Activated naive CD4-positive, alpha-beta T cell treated with anti-CD3 and anti-CD28 coated beads, Interleukin-2, amount 10 ng/mL, durations not matched to agents 7 days and 5 days (primary cell): ENCODE results near the gene PPIE.

Experiments used
- CTCF ChIA-PET: fragments of 350-600 bp; sonication (Branson Sonifier 250); formaldehyde crosslinking; loops from one replicate; lab custom pipeline; 2021; ENCODE audit warnings: antibody characterized with exemption; lab: Charles Lee
- DNase-seq: peaks from one replicate; pipeline ENCODE4 v3.0.0-alpha.2; 2020
- H3K27ac Mint-ChIP-seq: one replicate; pipeline ENCODE4 v1.8.0; 2021; ENCODE audit warnings: mild to moderate bottlenecking, moderate library complexity, mixed read lengths
- H3K27me3 Mint-ChIP-seq: one replicate; pipeline ENCODE4 v1.8.0; 2021; ENCODE audit warnings: mild to moderate bottlenecking, mixed read lengths
- H3K36me3 Mint-ChIP-seq: one replicate; pipeline ENCODE4 v1.8.0; 2021; ENCODE audit warnings: mixed read lengths
- H3K4me1 Mint-ChIP-seq: one replicate; pipeline ENCODE4 v1.8.0; 2021; ENCODE audit warnings: mixed read lengths
- H3K4me3 Mint-ChIP-seq: one replicate; pipeline ENCODE4 v1.8.0; 2021; ENCODE audit warnings: mild to moderate bottlenecking, moderate library complexity, mixed read lengths
- H3K9me3 Mint-ChIP-seq: one replicate; pipeline ENCODE4 v1.8.0; 2021; ENCODE audit warnings: mixed read lengths

The PPIE gene

DNA sequence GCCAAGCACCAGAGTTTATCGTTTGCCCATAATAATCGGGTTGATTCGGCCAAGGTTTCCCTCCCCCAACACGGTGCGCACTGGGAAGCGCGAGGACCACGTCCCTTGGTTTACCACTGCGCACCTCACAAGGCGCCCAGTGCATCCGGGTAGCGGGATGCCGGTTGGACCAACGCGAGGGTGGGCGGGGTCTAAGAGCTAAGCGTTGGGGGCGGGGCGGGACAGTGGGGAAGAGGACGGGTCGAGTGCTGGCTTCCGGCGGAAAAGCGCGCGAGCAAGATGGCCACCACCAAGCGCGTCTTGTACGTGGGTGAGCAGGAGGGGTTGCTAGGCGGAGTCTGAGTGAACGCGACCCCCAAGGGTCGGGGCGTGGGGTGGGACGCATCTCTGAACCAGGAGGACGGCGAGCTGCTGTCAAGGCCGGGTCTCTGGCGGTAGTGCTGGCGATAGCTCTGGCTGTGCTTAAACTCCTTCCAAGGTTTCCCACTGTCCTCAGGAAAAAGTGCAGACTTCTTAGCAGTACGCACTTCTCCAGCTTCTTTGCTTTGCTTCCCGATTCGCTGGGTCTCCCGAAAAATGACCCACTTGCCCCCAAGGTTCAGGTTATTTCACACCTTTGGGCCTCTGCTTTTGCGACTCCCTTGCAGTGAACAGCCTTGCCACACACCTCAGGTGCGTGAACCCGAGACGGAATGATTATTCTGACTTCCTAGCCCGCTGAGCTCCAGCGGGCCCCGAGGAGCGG, at the start of gene PPIE:
PPIE (plus strand) TSS at position 261 of the 745 bp plus-strand sequence; CDS start at position 280, 19 bp downstream.
- DNase-seq, result peak; percentile 98
- H3K27me3 Mint-ChIP-seq, result peaks cover 15% of the 10 kb centered on the region
- peak within 1 kb of the TSS; percentile 99 for H3K4me3 Mint-ChIP-seq
- peaks cover 6% of the 10 kb centered on the region for H3K9me3 Mint-ChIP-seq
- peaks cover 37% of the 10 kb centered on the region for H3K4me1 Mint-ChIP-seq
- H3K36me3 Mint-ChIP-seq, result peaks cover 34% of the 10 kb centered on the region
- CTCF ChIA-PET, result interaction anchor here (1.0 to 1.8 kb wide), 4 partner anchors 19 to 133 kb away, joined by 3 to 5 read pairs (median 4); no protein-coding TSS in a partner anchor
- H3K27ac Mint-ChIP-seq, result peak within 1 kb of the TSS; percentile 95

DNA sequence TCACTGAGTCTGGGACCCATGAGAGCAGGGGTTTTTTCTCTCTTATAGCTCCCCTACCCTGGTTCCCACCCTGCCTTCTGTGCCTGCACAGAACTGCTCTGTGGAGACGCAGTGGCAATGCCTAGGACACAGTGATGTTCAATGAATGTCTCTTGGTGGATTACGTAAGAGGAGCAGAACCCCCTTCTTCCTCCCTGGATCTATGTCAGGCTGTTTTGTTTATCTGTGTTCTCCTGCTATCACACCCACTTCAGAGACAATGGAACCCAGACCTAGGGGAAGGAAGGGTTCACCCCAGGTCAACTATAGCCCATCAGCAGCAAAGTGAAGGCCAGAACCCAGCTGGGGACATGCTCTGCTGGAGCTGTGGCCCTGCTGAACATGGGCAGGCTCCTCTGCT, 49.5 kb upstream of the PPIE start:
- Mint-ChIP-seq H3K9me3 (no peaks in the 10 kb centered on the region), H3K36me3 (peaks cover 2% of the 10 kb centered on the region), H3K27me3 (peaks cover 91% of the 10 kb centered on the region), H3K4me1 (peaks cover 35% of the 10 kb centered on the region), H3K4me3 (no peak overlapping the region), H3K27ac (no peak overlapping the region)
- no peak for DNase-seq
- CTCF ChIA-PET, result interaction anchor here (0.8 to 2.4 kb wide), 2 partner anchors 12 to 16 kb away, joined by 3 to 7 read pairs; no protein-coding TSS in a partner anchor

DNA sequence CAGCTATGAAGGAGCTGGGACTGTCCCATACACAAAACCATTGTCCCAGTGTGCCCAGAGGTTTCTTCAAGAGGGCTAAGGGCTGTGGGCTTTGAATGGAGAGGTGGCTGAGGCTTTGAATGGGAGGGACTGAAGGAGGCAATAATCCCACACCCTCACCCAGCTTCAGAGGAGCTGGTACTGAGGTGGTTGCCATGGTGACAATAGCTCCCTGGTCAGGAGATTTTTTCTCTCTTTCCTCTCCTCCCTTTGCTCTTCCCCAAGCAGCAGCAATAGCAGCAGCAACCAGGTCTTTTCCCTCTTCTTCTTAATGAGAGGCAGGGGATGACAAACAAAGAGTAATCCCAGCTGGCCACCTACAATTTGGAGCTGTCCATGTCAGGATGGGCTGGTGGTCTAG, 49.0 kb upstream of the PPIE start:
- CTCF ChIA-PET, result interaction anchor here (0.8 to 5.8 kb wide), 3 partner anchors 12 to 32 kb away, joined by 3 to 18 read pairs (median 7); no protein-coding TSS in a partner anchor

DNA sequence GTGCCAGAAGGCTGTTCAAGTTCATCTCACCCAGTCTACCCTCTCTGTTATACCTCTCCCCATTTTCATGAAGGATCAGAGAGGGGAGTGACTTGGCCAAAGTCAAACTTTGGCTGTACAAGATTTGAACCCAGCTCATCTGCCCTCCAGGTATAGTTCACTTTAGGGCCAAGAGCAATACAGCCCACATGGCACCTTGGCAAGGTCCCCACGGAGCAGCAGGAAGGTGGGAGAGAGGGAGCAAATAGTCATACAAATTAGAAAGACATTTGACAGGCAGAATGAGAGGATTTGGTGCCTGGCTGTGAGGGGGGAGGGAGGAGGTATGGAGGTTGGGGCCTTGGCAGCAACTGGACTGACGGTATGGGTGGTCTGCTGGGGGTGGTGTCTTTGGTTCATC, 48.5 kb upstream of the PPIE start:
- no peaks in the 10 kb centered on the region for H3K36me3 Mint-ChIP-seq
- DNase-seq, result no peak
- peaks cover 30% of the 10 kb centered on the region for H3K4me1 Mint-ChIP-seq
- CTCF ChIA-PET, result interaction anchor here (2.4 to 5.8 kb wide), 2 partner anchors 11 to 33 kb away, joined by 7 to 18 read pairs; no protein-coding TSS in a partner anchor
- H3K27me3 Mint-ChIP-seq, result peaks cover 91% of the 10 kb centered on the region
- peak overlapping the region; percentile 77 for H3K4me3 Mint-ChIP-seq
- H3K9me3 Mint-ChIP-seq, result no peaks in the 10 kb centered on the region
- H3K27ac Mint-ChIP-seq, result no peak overlapping the region

More for the DNA sequence above, 49.0 kb upstream of the PPIE start:
- no peak for DNase-seq
- H3K4me1 Mint-ChIP-seq, result peaks cover 35% of the 10 kb centered on the region
- H3K27ac Mint-ChIP-seq, result no peak overlapping the region
- H3K4me3 Mint-ChIP-seq, result no peak overlapping the region
- no peaks in the 10 kb centered on the region for H3K9me3 Mint-ChIP-seq
- H3K27me3 Mint-ChIP-seq, result peaks cover 91% of the 10 kb centered on the region
- H3K36me3 Mint-ChIP-seq, result peaks cover 2% of the 10 kb centered on the region

DNA sequence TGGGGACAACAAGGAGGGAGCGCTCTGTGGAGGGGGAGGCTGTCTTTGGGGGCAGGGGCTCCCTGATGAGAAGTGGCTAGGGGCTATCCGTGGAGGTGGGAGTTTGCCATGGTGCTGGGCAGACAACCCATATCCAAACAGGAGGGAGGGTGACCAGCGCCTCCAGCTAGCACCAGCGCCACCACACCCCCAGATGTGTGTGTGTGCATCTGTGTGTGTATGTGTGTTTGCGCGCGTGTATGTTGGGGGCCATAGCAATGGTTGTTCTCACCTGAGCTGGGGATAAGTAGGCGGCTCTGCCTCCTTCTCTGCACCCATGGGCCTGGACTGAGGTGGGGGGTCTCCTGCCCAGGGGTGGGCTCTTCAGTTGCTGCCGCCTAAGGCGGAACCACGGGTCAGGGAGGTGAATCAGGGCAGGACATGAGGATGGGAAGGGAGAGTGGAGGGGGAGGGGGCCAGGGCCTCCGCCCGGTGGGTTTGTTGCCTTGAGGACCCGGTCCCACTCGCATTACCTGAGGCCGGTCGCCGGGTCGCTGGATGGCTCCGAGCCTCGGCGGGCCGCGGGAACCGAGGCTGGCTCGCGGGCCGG, 47.8 kb upstream of the PPIE start:
- Mint-ChIP-seq H3K4me3 (peak overlapping the region; percentile 77), H3K4me1 (peaks cover 30% of the 10 kb centered on the region), H3K27me3 (peaks cover 93% of the 10 kb centered on the region), H3K9me3 (no peaks in the 10 kb centered on the region), H3K36me3 (no peaks in the 10 kb centered on the region), H3K27ac (no peak overlapping the region)
- peak; percentile 27 for DNase-seq
- CTCF ChIA-PET, result interaction anchor here (0.6 to 5.8 kb wide), 6 partner anchors 10 to 110 kb away, joined by 3 to 18 read pairs (median 4); no protein-coding TSS in a partner anchor

DNA sequence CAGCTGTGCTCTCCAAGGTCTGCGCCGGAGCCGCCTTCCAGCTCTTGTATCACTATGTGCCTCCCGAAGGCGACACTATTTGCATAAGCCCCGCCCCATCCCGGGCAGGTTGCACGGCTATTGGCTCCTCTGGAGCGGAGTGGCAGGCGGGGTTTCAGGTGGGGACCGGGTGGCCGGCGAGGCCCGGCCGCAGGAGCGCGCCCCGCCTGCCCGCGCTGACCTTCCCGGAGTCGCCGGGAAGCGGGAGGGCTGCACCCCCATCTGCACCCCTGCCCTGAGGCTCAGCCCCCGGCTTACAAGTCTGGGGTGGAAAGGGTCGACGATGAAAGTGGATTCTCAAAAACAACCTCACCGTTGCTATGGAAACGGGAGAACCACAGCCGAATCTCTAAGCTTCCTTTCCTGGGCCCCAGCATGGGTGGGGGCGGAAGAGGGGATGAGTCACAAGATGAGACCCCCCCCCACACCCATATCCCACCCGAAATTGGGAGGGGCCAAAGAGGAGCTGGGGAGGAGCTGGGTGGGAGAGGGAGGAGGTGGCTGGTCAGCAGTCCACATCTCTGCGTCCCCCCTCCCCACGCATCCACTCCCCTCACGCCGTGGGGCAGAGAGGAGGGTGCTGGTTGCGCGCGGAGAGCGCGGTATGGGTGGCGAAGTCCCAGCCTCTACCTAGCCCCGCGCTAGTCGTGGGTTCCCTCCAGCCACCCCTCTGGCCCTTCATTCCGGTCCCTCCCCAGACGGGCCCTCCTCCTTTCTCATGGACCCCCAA, 47.1 kb upstream of the PPIE start, which contains the start of gene HPCAL4:
HPCAL4 (minus strand) TSS at position 51 of the 769 bp plus-strand sequence. CDS start 6,830 bp downstream, outside the sequence.
- peak within 1 kb of the TSS; percentile 77 for H3K4me3 Mint-ChIP-seq
- DNase-seq, result peak; percentile 93
- no peaks in the 10 kb centered on the region for H3K9me3 Mint-ChIP-seq
- H3K36me3 Mint-ChIP-seq, result no peaks in the 10 kb centered on the region
- CTCF ChIA-PET, result interaction anchor here (0.6 to 5.8 kb wide), 5 partner anchors 12 to 109 kb away, joined by 3 to 18 read pairs (median 3); no protein-coding TSS in a partner anchor
- H3K4me1 Mint-ChIP-seq, result peaks cover 30% of the 10 kb centered on the region
- H3K27me3 Mint-ChIP-seq, result peaks cover 91% of the 10 kb centered on the region
- H3K27ac Mint-ChIP-seq, result no peak within 1 kb of the TSS

DNA sequence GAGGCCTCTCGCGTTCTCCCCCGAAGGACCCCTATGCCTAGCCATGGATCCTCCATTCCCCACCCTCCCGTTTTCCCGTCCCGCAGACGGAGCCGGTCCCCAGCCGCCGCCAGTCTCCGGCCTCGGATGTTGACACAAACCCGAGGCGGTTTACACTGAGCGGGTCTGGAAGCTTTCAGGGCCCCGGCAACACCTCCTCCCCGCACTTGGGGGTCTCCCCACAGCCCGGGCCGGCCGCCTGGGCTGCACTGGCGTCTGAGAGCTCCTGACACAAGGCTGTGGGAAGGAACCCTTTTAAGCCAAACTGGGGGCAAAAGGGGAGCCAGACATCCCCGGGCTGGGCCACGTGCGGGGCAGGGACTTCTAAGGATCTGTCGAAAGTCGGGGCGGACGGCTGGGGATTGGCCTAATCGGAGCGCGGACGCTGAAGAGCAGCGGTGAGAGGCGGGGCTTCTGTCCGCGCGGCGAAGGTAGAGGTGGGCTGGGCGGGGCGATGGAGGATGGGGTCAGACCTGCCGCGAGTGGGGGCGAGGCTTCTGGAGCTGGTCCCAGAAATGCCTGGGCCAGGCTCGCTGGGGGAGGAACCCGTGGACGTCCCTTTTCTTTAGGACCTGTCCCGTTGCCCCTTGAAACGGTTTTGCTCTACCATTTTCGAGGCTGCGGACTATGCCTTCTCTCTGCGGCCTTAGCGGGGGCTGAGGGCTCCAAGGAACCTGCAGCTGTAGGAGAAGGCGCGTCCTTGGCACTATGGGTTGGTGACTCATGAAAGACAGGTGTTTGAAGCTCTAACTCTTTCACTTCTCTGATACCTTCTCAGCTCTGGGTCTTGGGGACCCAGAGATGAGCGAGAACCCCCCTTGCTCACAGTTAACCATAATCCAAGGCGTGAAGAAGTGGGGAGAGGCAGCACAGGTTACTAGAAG, 46.3 kb upstream of the PPIE start:
- H3K36me3 Mint-ChIP-seq, result no peaks in the 10 kb centered on the region
- peaks cover 30% of the 10 kb centered on the region for H3K4me1 Mint-ChIP-seq
- DNase-seq, result peak; percentile 42

DNA sequence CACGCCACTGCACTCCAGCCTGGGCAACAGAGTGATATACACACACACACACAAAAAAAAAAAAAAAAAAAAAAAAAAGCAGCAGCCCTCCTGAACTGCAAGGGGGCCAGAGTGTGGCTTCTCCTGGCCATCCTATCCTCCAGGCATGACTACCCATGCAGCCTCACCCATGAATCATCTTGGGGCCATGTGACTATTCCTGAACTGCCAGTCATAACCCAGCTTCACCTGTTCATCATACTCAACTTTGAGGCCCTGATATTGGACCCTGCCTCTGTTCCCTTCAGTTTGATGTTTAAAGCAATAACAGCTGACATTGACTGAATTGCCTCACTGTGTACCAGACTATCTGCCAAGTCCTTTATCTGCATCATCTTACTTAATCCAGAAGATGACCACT, 44.7 kb upstream of the PPIE start:
- Mint-ChIP-seq H3K4me1 (peaks cover 30% of the 10 kb centered on the region), H3K27me3 (peaks cover 87% of the 10 kb centered on the region), H3K9me3 (no peaks in the 10 kb centered on the region)

More for the DNA sequence above, 46.3 kb upstream of the PPIE start:
- CTCF ChIA-PET, result interaction anchor here (1.3 to 5.8 kb wide), 4 partner anchors 20 to 86 kb away, joined by 4 to 18 read pairs (median 6); no protein-coding TSS in a partner anchor
- no peak overlapping the region for H3K27ac Mint-ChIP-seq
- peak overlapping the region; percentile 38 for H3K4me3 Mint-ChIP-seq
- no peaks in the 10 kb centered on the region for H3K9me3 Mint-ChIP-seq
- H3K27me3 Mint-ChIP-seq, result peaks cover 90% of the 10 kb centered on the region

DNA sequence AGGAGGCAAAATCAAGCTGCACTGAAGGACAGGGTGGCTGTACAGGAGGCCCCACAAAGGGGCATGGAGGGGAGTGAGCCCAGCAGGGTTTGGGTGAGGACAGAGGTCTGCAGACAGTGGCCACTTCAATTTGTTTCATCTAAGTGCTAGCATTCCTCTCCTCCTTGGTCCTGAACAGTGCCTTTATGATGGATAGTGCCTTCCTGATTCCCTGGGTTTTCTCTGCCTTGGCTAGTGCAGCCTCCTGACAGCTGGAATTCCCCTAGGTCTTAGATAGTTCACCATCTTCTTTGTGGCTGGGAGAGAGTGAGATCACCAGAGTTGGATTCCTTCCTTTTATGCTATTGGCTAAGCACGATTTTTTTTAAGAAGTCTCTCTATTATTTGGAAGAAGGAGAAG, 43.7 kb upstream of the PPIE start:
- CTCF ChIA-PET, result interaction anchor here (5.8 kb wide), 1 partner anchor 37 kb away, joined by 18 read pairs; no protein-coding TSS in a partner anchor
- DNase-seq, result no peak
- H3K4me1 Mint-ChIP-seq, result peaks cover 26% of the 10 kb centered on the region

More for the DNA sequence above, 44.7 kb upstream of the PPIE start:
- Mint-ChIP-seq H3K27ac (no peak overlapping the region), H3K4me3 (no peak overlapping the region), H3K36me3 (no peaks in the 10 kb centered on the region)
- no peak for DNase-seq
- CTCF ChIA-PET, result interaction anchor here (2.0 to 5.8 kb wide), 2 partner anchors 36 to 40 kb away, joined by 6 to 18 read pairs; no protein-coding TSS in a partner anchor

DNA sequence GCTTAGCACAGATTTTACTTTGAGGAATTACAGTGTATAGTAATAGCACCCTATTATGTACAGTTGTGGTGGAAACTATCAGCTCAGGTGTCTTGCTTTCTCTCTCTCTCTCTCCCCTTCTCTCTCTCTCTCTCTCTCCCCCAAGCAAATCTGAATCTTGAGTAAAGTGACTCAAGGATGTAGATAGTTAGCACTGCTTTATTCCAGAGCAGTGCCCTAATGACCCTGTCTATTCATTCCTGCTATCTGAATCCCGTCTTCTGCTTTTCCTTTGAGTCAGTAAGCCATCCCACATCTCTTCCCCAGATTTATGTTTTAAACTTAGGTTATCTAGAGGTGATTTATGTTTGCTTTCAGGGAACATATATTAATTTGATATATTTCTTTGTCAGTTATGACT, 42.2 kb upstream of the PPIE start:
- no peaks in the 10 kb centered on the region for H3K36me3 Mint-ChIP-seq
- H3K9me3 Mint-ChIP-seq, result no peaks in the 10 kb centered on the region
- H3K4me3 Mint-ChIP-seq, result no peak overlapping the region
- H3K4me1 Mint-ChIP-seq, result peaks cover 13% of the 10 kb centered on the region
- no peak for DNase-seq
- no peak overlapping the region for H3K27ac Mint-ChIP-seq
- CTCF ChIA-PET, result interaction anchor here (1.9 kb wide), 1 partner anchor 24 kb away, joined by 5 read pairs; no protein-coding TSS in a partner anchor
- peaks cover 77% of the 10 kb centered on the region for H3K27me3 Mint-ChIP-seq

More for the DNA sequence above, 43.7 kb upstream of the PPIE start:
- Mint-ChIP-seq H3K27ac (no peak overlapping the region), H3K9me3 (no peaks in the 10 kb centered on the region), H3K4me3 (no peak overlapping the region), H3K27me3 (peaks cover 82% of the 10 kb centered on the region), H3K36me3 (no peaks in the 10 kb centered on the region)

DNA sequence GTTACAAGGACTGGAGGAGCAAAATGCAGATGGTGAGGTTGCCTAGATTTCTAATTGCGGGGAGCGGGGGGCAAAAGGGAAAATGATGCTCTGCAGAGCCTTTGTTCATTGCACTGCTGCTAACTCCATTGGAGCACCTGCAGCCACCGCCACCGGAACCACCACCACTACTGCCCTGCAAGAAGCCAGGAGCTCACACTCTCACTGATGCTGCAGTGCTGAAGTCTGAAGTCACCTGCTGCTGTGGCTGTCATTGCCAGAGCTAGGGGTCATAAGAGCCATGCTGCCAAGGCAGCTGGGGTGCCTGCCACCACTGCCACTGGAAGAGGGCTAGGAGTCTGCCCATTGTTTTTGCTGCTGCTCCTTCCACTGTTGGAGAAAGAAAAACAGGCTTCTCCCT, 40.1 kb upstream of the PPIE start:
- H3K27ac Mint-ChIP-seq, result no peak overlapping the region
- CTCF ChIA-PET, result interaction anchor here (0.6 kb wide), 1 partner anchor 16 kb away, joined by 3 read pairs; no protein-coding TSS in a partner anchor
- peaks cover 76% of the 10 kb centered on the region for H3K27me3 Mint-ChIP-seq
- no peaks in the 10 kb centered on the region for H3K9me3 Mint-ChIP-seq
- no peak overlapping the region for H3K4me3 Mint-ChIP-seq
- no peaks in the 10 kb centered on the region for H3K36me3 Mint-ChIP-seq
- H3K4me1 Mint-ChIP-seq, result no peaks in the 10 kb centered on the region
- DNase-seq, result no peak

DNA sequence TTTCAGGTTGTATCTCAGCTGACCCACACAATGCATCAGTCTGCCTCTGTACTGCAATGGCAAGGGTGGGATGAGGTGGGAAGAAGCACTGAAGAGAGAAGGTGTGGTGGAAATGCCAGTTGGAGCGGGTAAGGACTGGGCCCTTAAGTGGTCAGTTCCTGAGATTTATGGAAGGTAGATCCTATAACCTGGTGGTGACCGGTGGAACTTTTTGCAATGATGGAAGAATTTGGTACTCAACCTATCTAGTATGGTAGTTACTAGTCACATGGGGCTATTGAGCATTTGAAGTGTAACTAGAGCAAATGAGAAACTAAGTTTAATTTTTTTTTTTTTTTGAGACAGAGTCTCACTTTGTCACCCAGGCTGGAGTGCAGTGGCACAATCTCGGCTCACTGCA, 39.3 kb upstream of the PPIE start:
- H3K27ac Mint-ChIP-seq, result no peak overlapping the region
- CTCF ChIA-PET, result interaction anchor here (0.6 to 1.8 kb wide), 4 partner anchors 11 to 91 kb away, joined by 3 to 7 read pairs (median 4); no protein-coding TSS in a partner anchor

More for the DNA sequence above, 39.3 kb upstream of the PPIE start:
- peaks cover 68% of the 10 kb centered on the region for H3K27me3 Mint-ChIP-seq
- H3K9me3 Mint-ChIP-seq, result no peaks in the 10 kb centered on the region
- no peak overlapping the region for H3K4me3 Mint-ChIP-seq
- no peaks in the 10 kb centered on the region for H3K4me1 Mint-ChIP-seq
- no peak for DNase-seq
- H3K36me3 Mint-ChIP-seq, result no peaks in the 10 kb centered on the region
